K562 (cell line): ENCODE results near the gene STAU1. TPM values are rescaled to one million over a fixed set of nuclear protein-coding genes. Genes with fewer than 3 reads are reported as not detected.

Source experiments
- ATF6 ChIP-seq: sonication (generic); formaldehyde crosslinking; IDR thresholded peaks from 2 replicates; pipeline ENCODE4 v1.4.0; 2020; ENCODE audit warnings: mild to moderate bottlenecking, missing genetic modification reagents
- CBX3 ChIP-seq, 2 experiments: IDR thresholded peaks; 1 replicate in 1 of 2; 2 replicates in 1 of 2; pipeline ENCODE4 v1.6.1; 2012; ENCODE audit warnings: inconsistent platforms in 2 of 2, low read length in 2 of 2, borderline replicate concordance in 1 of 2, control low read depth in 1 of 2
- DLX4 ChIP-seq: fragments of 250-450 bp; sonication (Bioruptor Pico); IDR thresholded peaks from 2 replicates; pipeline ENCODE4 v1.6.1; 2021; ENCODE audit warnings: mild to moderate bottlenecking
- FOXA3 ChIP-seq, 2 experiments: fragments of 450-650 bp in 1 of 2; sonication (generic) in 1 of 2; formaldehyde crosslinking; IDR thresholded peaks in 1 of 2; conservative IDR thresholded peaks in 1 of 2; 2 replicates each; pipeline versions ENCODE4 v1.4.0 to v1.8.0; 2020 to 2022; ENCODE audit warnings: mild to moderate bottlenecking in 2 of 2, missing genetic modification reagents in 1 of 2
- FOXJ3 ChIP-seq: sonication (generic); formaldehyde crosslinking; IDR thresholded peaks from 2 replicates; pipeline ENCODE4 v1.4.0; 2020; ENCODE audit warnings: mild to moderate bottlenecking, missing genetic modification reagents
- JUND ChIP-seq, 2 experiments: IDR thresholded peaks; 2 replicates in 1 of 2; 3 replicates in 1 of 2; pipeline ENCODE4 v1.6.1; 2011; ENCODE audit warnings: borderline replicate concordance in 2 of 2, low read depth in 2 of 2, low read length in 2 of 2, improper control_type of control experiment in 1 of 2, missing biosample characterization in 1 of 2, missing genetic modification characterization in 1 of 2, missing genetic modification reagents in 1 of 2
- MNT ChIP-seq, 2 experiments: fragments of 450-650 bp; conservative IDR thresholded peaks; 2 replicates each; pipeline ENCODE4 v1.6.1; 2017; ENCODE audit warnings: mild to moderate bottlenecking in 2 of 2, moderate library complexity in 2 of 2
- POLR2G ChIP-seq: fragments of 200-400 bp; formaldehyde crosslinking; IDR thresholded peaks from 2 replicates; pipeline ENCODE4 v1.6.1; 2017; ENCODE audit warnings: low read depth, mild to moderate bottlenecking, antibody characterized with exemption, low read length, moderate library complexity
- POLR3G ChIP-seq: IDR thresholded peaks from 2 replicates; pipeline ENCODE4 v1.6.1; 2011; ENCODE audit not compliant: insufficient read length, insufficient replicate concordance; ENCODE audit errors: extremely low read depth
- SIRT6 ChIP-seq: IDR thresholded peaks from one replicate; pipeline ENCODE4 v1.6.1; 2012; ENCODE audit warnings: low read depth, mild to moderate bottlenecking, control low read depth, inconsistent platforms, low read length, moderate library complexity
- SP1 ChIP-seq: sonication (generic); formaldehyde crosslinking; IDR thresholded peaks from 2 replicates; pipeline ENCODE4 v1.8.1; 2022; ENCODE audit warnings: mild to moderate bottlenecking, missing genetic modification reagents
- TAF1 ChIP-seq: IDR thresholded peaks from 2 replicates; pipeline ENCODE4 v1.6.1; 2011; ENCODE audit warnings: mild to moderate bottlenecking, low read length, moderate library complexity; ENCODE audit not compliant: insufficient read depth, control insufficient read depth, severe bottlenecking; ENCODE audit errors: extremely low read depth
- ZBTB8A ChIP-seq: fragments of 450-650 bp; IDR thresholded peaks from 2 replicates; pipeline ENCODE4 v1.6.1; 2018; ENCODE audit warnings: mild to moderate bottlenecking, moderate library complexity; ENCODE audit not compliant: partially characterized antibody
- ZFPM2 ChIP-seq: fragments of 250-450 bp; sonication (Bioruptor Pico); IDR thresholded peaks from 2 replicates; pipeline ENCODE4 v1.5.1; 2022; ENCODE audit warnings: mild to moderate bottlenecking
- ZNF165 ChIP-seq: fragments of 250-450 bp; sonication (Bioruptor Pico); IDR thresholded peaks from 2 replicates; pipeline ENCODE4 v1.4.0; 2020; ENCODE audit warnings: borderline replicate concordance
- ZNF217 ChIP-seq: sonication (generic); formaldehyde crosslinking; IDR thresholded peaks from 2 replicates; pipeline ENCODE4 v1.8.0; 2022; ENCODE audit warnings: mild to moderate bottlenecking, missing genetic modification reagents
- ZNF395 ChIP-seq: fragments of 200-800 bp; sonication (Bioruptor generic); IDR thresholded peaks from 2 replicates; pipeline ENCODE4 v1.6.1; 2017; ENCODE audit warnings: missing genetic modification characterization, missing compliant biosample characterization
- ZNF445 ChIP-seq: fragments of 250-450 bp; sonication (Bioruptor Pico); IDR thresholded peaks from 2 replicates; pipeline ENCODE4 v1.4.0; 2020; ENCODE audit warnings: low read depth, mild to moderate bottlenecking, moderate library complexity
- polyA plus RNA-seq, 8 experiments: library from polyadenylated mRNA; depleted of rRNA in 4 of 8; stranded (reverse) in 5 of 8; unstranded in 3 of 8; fragments of >200 nt; fragmentation: Nextera tagmentation in 2 of 8; fragmentation: Illumina TruSeq in 1 of 8; extraction: Ambion mirVana in 2 of 8; extraction: Trizol in 1 of 8; gene quantifications; 2 replicates each; pipeline versions ENCODE4 v1.2.1 to v1.2.3, GENCODE V29; 2011 to 2014; ENCODE audit warnings: inconsistent platforms in 1 of 8, missing spikeins in 1 of 8
- total RNA-seq, 7 experiments: library from RNA; depleted of rRNA in 6 of 7; stranded (reverse); fragments of >200 nt in 6 of 7; fragmentation: Illumina TruSeq in 2 of 7; extraction: Trizol in 2 of 7; gene quantifications; 2 replicates each; pipeline versions ENCODE4 v1.2.1 to v1.2.3, GENCODE V29; 2011 to 2021; ENCODE audit warnings: low replicate concordance in 1 of 7

STAU1 gene
- total and polyA plus RNA-seq, 9 of the 15 experiments (the other 6 are each of a cell fraction or from before 2014, with no cell fraction given) = 18.0 to 106 (median 50.6) TPM

GRCh38 chr20:49186535-49187329 is 1.4 kb downstream of the STAU1 start (continued):
- TF ChIP-seq FOXJ3 (CRISPR knock-in tag) (no peak), POLR2G (no peak), DLX4 (CRISPR knock-in tag) (no peak), ZBTB8A (no peak), MNT (conservative IDR thresholded peaks at IDR 0.05) (0 out of 4 replicates have a peak, but pooled peaks of 1 of the 2 experiments have one; percentile 40), TAF1 (peak; percentile 32), CBX3 (IDR thresholded peaks at IDR 0.05; ENCODE audit: borderline replicate concordance in 1 of 2, low read length in 2 of 2) (no peak), SIRT6 (no peak), ZNF165 (no peak), ZNF217 (no peak), ZFPM2 (CRISPR knock-in tag) (no peak), ATF6 (CRISPR knock-in tag) (no peak), ZNF395 (no peak), SP1 (CRISPR knock-in tag) (peak; percentile 31; the same call in 1 of the 2 replicates), FOXA3 (CRISPR knock-in tag; conservative IDR thresholded peaks at IDR 0.05 in 1 of 2, IDR thresholded peaks at IDR 0.05 in 1 of 2) (no peak), POLR3G (no peak), ZNF445 (CRISPR knock-in tag) (no peak), JUND (IDR thresholded peaks at IDR 0.05; ENCODE audit: borderline replicate concordance, low read depth, low read length) (peak; percentile 8; the same call in 1 of the 2 replicates), JUND (tag; IDR thresholded peaks at IDR 0.05; ENCODE audit: borderline replicate concordance, low read depth, low read length) (no peak)
